GM12878 (cell line): ENCODE measurements around the gene PXMP4. TPM values are rescaled to one million over a fixed set of nuclear protein-coding genes. Genes with fewer than 3 reads are reported as not detected.
A peak's percentile ranks its signal among the peaks of the same experiment; 100 is the strongest.

Experiments
- ATAC-seq: fragments of 200-7000 bp; cut with Tn5 transposase; 3 replicates; pipeline ENCODE4 v1.9.1; 2020; ENCODE audit warnings: mild to moderate bottlenecking, moderate library complexity
- BruUV-seq: library from RNA; stranded (reverse); fragments of 400-500 nt; replicated peaks from 2 replicates; lab custom pipeline; 2021; lab: Mats Ljungman, UMichigan
- CTCF ChIA-PET: fragments of 300-600 bp; sonication (Branson Sonifier 250); formaldehyde crosslinking; extraction: SDS; loops from one replicate; lab custom pipeline; 2021; ENCODE audit warnings: inconsistent platforms; lab: Yijun Ruan, JAX
- POLR2A ChIA-PET: fragments of 350-600 bp; formaldehyde crosslinking; extraction: SDS; loops from one replicate; lab custom pipeline; 2021; ENCODE audit warnings: inconsistent platforms; lab: Charles Lee
- RAD21 ChIA-PET: fragments of 300-600 bp; sonication (Branson Sonifier 250); formaldehyde crosslinking; loops from one replicate; lab custom pipeline; 2023; ENCODE audit warnings: antibody characterized with exemption; ENCODE audit not compliant: unreplicated experiment; lab: Charles Lee
- SMC1A ChIA-PET: fragments of 300-600 bp; sonication (Branson Sonifier 250); formaldehyde crosslinking; loops from one replicate; lab custom pipeline; 2023; ENCODE audit not compliant: unreplicated experiment, uncharacterized antibody; lab: Charles Lee
- DNase-seq: peaks from one replicate; pipeline ENCODE4 v3.0.0-alpha.2; 2011; ENCODE audit warnings: low read depth, low spot score
- FAIRE-seq: peaks from 3 replicates; lab custom pipeline; 2011; peaks lifted over from hg19 to GRCh38; lab: Jason Lieb, UNC
- H2AFZ ChIP-seq: 2 replicates; pipeline ENCODE4 v1.6.0; 2011; ENCODE audit warnings: low read depth, low read length, control low read depth; ENCODE audit not compliant: control insufficient read depth
- H3K27ac ChIP-seq: 2 replicates; pipeline ENCODE4 v1.5.1; 2011; ENCODE audit warnings: control low read depth; ENCODE audit not compliant: control insufficient read depth, insufficient read depth
- H3K27me3 ChIP-seq, 2 experiments: replicated peaks in 1 of 2; 2 replicates each; pipeline versions ENCODE4 v1.6.0 to v1.6.1; 2011; ENCODE audit warnings: low read length in 1 of 2; ENCODE audit not compliant: control insufficient read depth in 2 of 2, insufficient read depth in 2 of 2
- H3K36me3 ChIP-seq, 2 experiments: 2 replicates each; pipeline ENCODE4 v1.5.1; 2011; ENCODE audit warnings: low read length in 1 of 2; ENCODE audit not compliant: control insufficient read depth in 2 of 2, insufficient read depth in 2 of 2
- H3K4me1 ChIP-seq: 2 replicates; pipeline ENCODE4 v1.6.1; 2011; ENCODE audit warnings: mild to moderate bottlenecking, low read length, moderate library complexity, mixed read lengths; ENCODE audit not compliant: control insufficient read depth, insufficient read depth
- H3K4me2 ChIP-seq: 2 replicates; pipeline ENCODE4 v1.6.0; 2011; ENCODE audit warnings: control low read depth; ENCODE audit not compliant: control insufficient read depth, insufficient read depth
- H3K4me3 ChIP-seq: fragments of 200-600 bp; sonication (generic); 2 replicates; pipeline ENCODE4 v1.5.1; 2016
- H3K79me2 ChIP-seq: 2 replicates; pipeline ENCODE4 v1.6.0; 2011; ENCODE audit warnings: low read length; ENCODE audit not compliant: control insufficient read depth, insufficient read depth
- H3K9ac ChIP-seq: 2 replicates; pipeline ENCODE4 v1.8.0; 2011; ENCODE audit warnings: low read length, control low read depth, mixed read lengths; ENCODE audit not compliant: control insufficient read depth, insufficient read depth
- H3K9me3 ChIP-seq: replicated peaks from 3 replicates; pipeline ENCODE4 v1.5.1; 2011; ENCODE audit warnings: mild to moderate bottlenecking, low read length; ENCODE audit not compliant: control insufficient read depth, insufficient read depth
- H4K20me1 ChIP-seq: 2 replicates; pipeline ENCODE4 v1.6.0; 2011; ENCODE audit not compliant: control insufficient read depth, insufficient read depth
- CEBPB ChIP-seq, 2 experiments: fragments of 150-350 bp in 1 of 2; IDR thresholded peaks; 2 replicates each; pipeline ENCODE4 v1.6.1; 2012 to 2014; ENCODE audit warnings: low read depth in 2 of 2, low read length in 2 of 2, borderline replicate concordance in 1 of 2, inconsistent platforms in 1 of 2
- EP300 ChIP-seq, 2 experiments: fragments of 150-350 bp in 1 of 2; IDR thresholded peaks; 2 replicates each; pipeline ENCODE4 v1.6.1; 2011 to 2012; ENCODE audit warnings: low read depth in 2 of 2, low read length in 2 of 2, borderline replicate concordance in 1 of 2, improper control_type of control experiment in 1 of 2, inconsistent platforms in 1 of 2; ENCODE audit not compliant: control insufficient read depth in 1 of 2
- FOXK2 ChIP-seq: fragments of 450-650 bp; IDR thresholded peaks from 2 replicates; pipeline ENCODE4 v1.6.1; 2017; ENCODE audit warnings: mild to moderate bottlenecking, moderate library complexity
- IKZF2 ChIP-seq, 2 experiments: fragments of 450-650 bp; IDR thresholded peaks; 2 replicates each; pipeline ENCODE4 v1.6.1; 2017; ENCODE audit warnings: mild to moderate bottlenecking in 2 of 2, moderate library complexity in 2 of 2
- SPI1 ChIP-seq: IDR thresholded peaks from 2 replicates; pipeline ENCODE4 v1.6.1; 2011; ENCODE audit warnings: low read depth, mild to moderate bottlenecking, low read length, moderate library complexity, borderline replicate concordance; ENCODE audit not compliant: insufficient read depth
- WGBS: methylation state at CpG from one replicate; pipeline ENCODE4 v1.1.6; 2016; ENCODE audit warnings: low lambda C conversion rate; ENCODE audit not compliant: insufficient replicate concordance, insufficient coverage; ENCODE audit errors: missing lambda C conversion rate; 5-methylcytosine and 5-hydroxymethylcytosine counted together
- in situ Hi-C: fragments of 300-500 bp; cut with MboI; formaldehyde crosslinking; loops from 9 replicates; pipeline ENCODE4 v1.14.3; 2018; ENCODE audit warnings: mixed read lengths
- intact Hi-C: fragments of 100-400 bp; cut with micrococcal nuclease; formaldehyde crosslinking; loops from one replicate; pipeline ENCODE4 v1.14.2; 2022; ENCODE audit not compliant: unreplicated experiment
- polyA plus RNA-seq, 11 experiments: library from polyadenylated mRNA; depleted of rRNA in 4 of 11; unstranded in 6 of 11; stranded (reverse) in 5 of 11; fragments of >200 nt; fragmentation: Nextera tagmentation in 4 of 11; fragmentation: Illumina TruSeq in 1 of 11; extraction: Ambion mirVana in 4 of 11; extraction: Trizol in 1 of 11; gene quantifications; 1 replicate in 1 of 11; 2 replicates in 10 of 11; pipeline versions ENCODE4 v1.2.1 to v1.2.3, GENCODE V29; 2011 to 2016; ENCODE audit warnings: inconsistent platforms in 2 of 11, missing spikeins in 2 of 11, low read depth in 1 of 11
- total RNA-seq, 4 experiments: library from RNA; depleted of rRNA in 3 of 4; stranded (reverse); fragments of >200 nt in 3 of 4; fragmentation: Illumina TruSeq in 1 of 4; extraction: Trizol in 1 of 4; gene quantifications; 2 replicates each; pipeline versions ENCODE4 v1.2.1 to v1.2.3, GENCODE V29; 2013 to 2021
- TF ChIP-seq, protein P1 (sequence below): fragments of 450-650 bp; IDR thresholded peaks from 2 replicates; pipeline ENCODE4 v1.6.1; 2016; ENCODE audit warnings: mild to moderate bottlenecking

Gene PXMP4
- total and polyA plus RNA-seq, 10 of the 15 experiments (the other 5 are each of a cell fraction or from before 2014, with no cell fraction given) = 3.6 to 19.2 (median 8.6) TPM

DNA sequence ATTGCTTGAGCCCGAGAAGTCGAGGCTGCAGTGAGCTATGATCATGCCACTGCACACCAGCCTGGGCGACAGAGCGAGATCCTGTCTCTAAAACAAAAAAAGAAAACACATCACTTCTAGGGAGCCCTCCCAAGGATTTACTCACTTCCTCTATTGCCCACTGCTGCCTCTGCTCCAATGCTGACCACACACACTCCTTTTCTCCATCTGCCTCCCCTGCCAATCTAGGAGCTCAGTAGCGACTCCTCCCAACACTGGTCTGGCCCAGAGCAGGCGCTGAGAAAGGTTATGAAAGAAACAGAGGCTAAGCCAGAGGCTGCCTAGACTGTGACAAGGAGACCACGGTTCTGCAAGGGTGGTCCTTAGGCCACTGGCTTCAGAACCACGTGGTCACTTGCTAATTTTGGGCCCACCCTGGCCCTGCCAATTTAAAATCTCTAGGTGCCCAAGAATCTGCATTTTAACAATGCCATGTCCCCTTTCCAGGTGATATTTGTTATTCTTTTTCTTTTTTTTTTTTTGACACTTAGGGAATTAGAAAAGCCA lies 32.7 kb downstream of the PXMP4 start:
- FAIRE-seq (no peak), ATAC-seq (no peak), DNase-seq (no peak)
- BruUV-seq = no TSS peak
- POLR2A ChIA-PET = interaction anchor here (1.1 kb wide), 1 partner anchor 22 kb away, joined by 3 read pairs; no protein-coding TSS in a partner anchor
- intact Hi-C loops = loop anchor here (5.0 to 10.0 kb wide), 2 partner anchors 90 to 307 kb away; partner anchors contain the start of gene RALY
- no peaks in the 10 kb centered on the region for H4K20me1 ChIP-seq
- no peak overlapping the region for H3K4me3 ChIP-seq
- WGBS = 89% methylated on average over 8 of the region's 8 CpGs
- no peak overlapping the region for H3K27ac ChIP-seq
- H3K9ac ChIP-seq = no peak overlapping the region
- H3K27me3 ChIP-seq = no peaks in the 10 kb centered on the region
- SMC1A ChIA-PET = interaction anchor here (1.5 kb wide), 1 partner anchor 12 kb away, joined by 5 read pairs; no protein-coding TSS in a partner anchor
- H3K4me1 ChIP-seq = peaks cover 26% of the 10 kb centered on the region
- TF ChIP-seq, protein P1, sequence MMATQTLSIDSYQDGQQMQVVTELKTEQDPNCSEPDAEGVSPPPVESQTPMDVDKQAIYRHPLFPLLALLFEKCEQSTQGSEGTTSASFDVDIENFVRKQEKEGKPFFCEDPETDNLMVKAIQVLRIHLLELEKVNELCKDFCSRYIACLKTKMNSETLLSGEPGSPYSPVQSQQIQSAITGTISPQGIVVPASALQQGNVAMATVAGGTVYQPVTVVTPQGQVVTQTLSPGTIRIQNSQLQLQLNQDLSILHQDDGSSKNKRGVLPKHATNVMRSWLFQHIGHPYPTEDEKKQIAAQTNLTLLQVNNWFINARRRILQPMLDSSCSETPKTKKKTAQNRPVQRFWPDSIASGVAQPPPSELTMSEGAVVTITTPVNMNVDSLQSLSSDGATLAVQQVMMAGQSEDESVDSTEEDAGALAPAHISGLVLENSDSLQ = peak; percentile 34; the same call in 1 of the 2 replicates
- TF ChIP-seq EP300 (IDR thresholded peaks at IDR 0.05; ENCODE audit: borderline replicate concordance in 1 of 2, control insufficient read depth in 1 of 2, low read depth in 2 of 2, low read length in 2 of 2) (no peak), SPI1 (peak; percentile 71), IKZF2 (IDR thresholded peaks at IDR 0.05) (no peak), FOXK2 (no peak), CEBPB (IDR thresholded peaks at IDR 0.05; ENCODE audit: borderline replicate concordance in 1 of 2, low read depth in 2 of 2, low read length in 2 of 2) (no peak)
- in situ Hi-C loops = no loop called here
- H2AFZ ChIP-seq = no peak overlapping the region
- H3K79me2 ChIP-seq = peaks cover 26% of the 10 kb centered on the region
- no peaks in the 10 kb centered on the region for H3K9me3 ChIP-seq
- CTCF ChIA-PET = interaction anchor here (1.1 to 5.6 kb wide), 2 partner anchors 20 to 196 kb away, joined by 3 to 38 read pairs; partner anchors contain the start of gene ACTL10
- H3K36me3 ChIP-seq = no peaks in the 10 kb centered on the region
- no peak overlapping the region for H3K4me2 ChIP-seq
- RAD21 ChIA-PET = interaction anchor here (0.9 to 1.9 kb wide), 3 partner anchors 19 to 91 kb away, joined by 3 to 5 read pairs (median 4); partner anchors contain the start of gene PXMP4
